GM12878 (cell line): ENCODE data around the gene CD164L2. TPM values are rescaled to one million over a fixed set of nuclear protein-coding genes. Genes with fewer than 3 reads are reported as not detected.

ENCODE experiments used
- CHD1 ChIP-seq: IDR thresholded peaks from 2 replicates; pipeline ENCODE4 v1.6.1; 2012; ENCODE audit warnings: low read depth, low read length, improper control_type of control experiment
- EZH2 ChIP-seq: IDR thresholded peaks from 2 replicates; pipeline ENCODE4 v1.6.1; 2012; ENCODE audit warnings: low read depth, mild to moderate bottlenecking, control low read depth, inconsistent platforms, low read length, borderline replicate concordance; ENCODE audit not compliant: control insufficient read depth
- KLF5 ChIP-seq: fragments of 450-650 bp; IDR thresholded peaks from 2 replicates; pipeline ENCODE4 v1.6.1; 2014; ENCODE audit warnings: mild to moderate bottlenecking; ENCODE audit not compliant: partially characterized antibody
- NRF1 ChIP-seq: conservative IDR thresholded peaks from 2 replicates; pipeline ENCODE4 v1.6.1; 2011; ENCODE audit warnings: mild to moderate bottlenecking, low read depth, low read length, improper control_type of control experiment
- PAX5 ChIP-seq: IDR thresholded peaks from 2 replicates; pipeline ENCODE4 v1.6.1; 2011; ENCODE audit warnings: low read depth, low read length, borderline replicate concordance
- SRF ChIP-seq, 2 experiments: IDR thresholded peaks; 2 replicates each; pipeline ENCODE4 v1.6.1; 2011; ENCODE audit warnings: low read depth in 2 of 2, low read length in 2 of 2, mild to moderate bottlenecking in 1 of 2, moderate library complexity in 1 of 2
- WRNIP1 ChIP-seq: IDR thresholded peaks from 2 replicates; pipeline ENCODE4 v1.6.1; 2011; ENCODE audit warnings: low read depth, low read length, improper control_type of control experiment, borderline replicate concordance
- YBX1 ChIP-seq: fragments of 450-650 bp; IDR thresholded peaks from 2 replicates; pipeline ENCODE4 v1.6.1; 2016; ENCODE audit warnings: antibody characterized with exemption
- polyA plus RNA-seq, 11 experiments: library from polyadenylated mRNA; depleted of rRNA in 4 of 11; unstranded in 6 of 11; stranded (reverse) in 5 of 11; fragments of >200 nt; fragmentation: Nextera tagmentation in 4 of 11; fragmentation: Illumina TruSeq in 1 of 11; extraction: Ambion mirVana in 4 of 11; extraction: Trizol in 1 of 11; gene quantifications; 1 replicate in 1 of 11; 2 replicates in 10 of 11; pipeline versions ENCODE4 v1.2.1 to v1.2.3, GENCODE V29; 2011 to 2016; ENCODE audit warnings: inconsistent platforms in 2 of 11, missing spikeins in 2 of 11, low read depth in 1 of 11
- total RNA-seq, 4 experiments: library from RNA; depleted of rRNA in 3 of 4; stranded (reverse); fragments of >200 nt in 3 of 4; fragmentation: Illumina TruSeq in 1 of 4; extraction: Trizol in 1 of 4; gene quantifications; 2 replicates each; pipeline versions ENCODE4 v1.2.1 to v1.2.3, GENCODE V29; 2013 to 2021
- TF ChIP-seq, protein P1 (sequence below): IDR thresholded peaks from 2 replicates; pipeline ENCODE4 v1.6.1; 2012; ENCODE audit warnings: mild to moderate bottlenecking, low read depth, low read length
- TF ChIP-seq, protein P2 (sequence below): fragments of 150-350 bp; IDR thresholded peaks from 2 replicates; pipeline ENCODE4 v1.6.1; 2014; ENCODE audit warnings: mild to moderate bottlenecking, low read depth, low read length
- TF ChIP-seq, protein P3 (sequence below): fragments of 450-650 bp; IDR thresholded peaks from 2 replicates; pipeline ENCODE4 v1.6.1; 2014; ENCODE audit warnings: mild to moderate bottlenecking
- TF ChIP-seq, protein P4 (sequence below): IDR thresholded peaks from 2 replicates; pipeline ENCODE4 v1.6.1; 2011; ENCODE audit warnings: borderline replicate concordance, low read depth, mild to moderate bottlenecking, moderate library complexity, low read length; ENCODE audit not compliant: insufficient read depth, poor library complexity, severe bottlenecking
- TF ChIP-seq, protein P5 (sequence below): fragments of 450-650 bp; formaldehyde crosslinking; IDR thresholded peaks from 2 replicates; pipeline ENCODE4 v1.5.0; 2022; ENCODE audit warnings: mild to moderate bottlenecking, missing genetic modification characterization
- TF ChIP-seq, protein P6 (sequence below): fragments of 450-650 bp; IDR thresholded peaks from 2 replicates; pipeline ENCODE4 v1.6.1; 2016; ENCODE audit warnings: mild to moderate bottlenecking

Gene CD164L2
- total and polyA plus RNA-seq, 10 of the 15 experiments (the other 5 are each of a cell fraction or from before 2014, with no cell fraction given) = not detected

DNA sequence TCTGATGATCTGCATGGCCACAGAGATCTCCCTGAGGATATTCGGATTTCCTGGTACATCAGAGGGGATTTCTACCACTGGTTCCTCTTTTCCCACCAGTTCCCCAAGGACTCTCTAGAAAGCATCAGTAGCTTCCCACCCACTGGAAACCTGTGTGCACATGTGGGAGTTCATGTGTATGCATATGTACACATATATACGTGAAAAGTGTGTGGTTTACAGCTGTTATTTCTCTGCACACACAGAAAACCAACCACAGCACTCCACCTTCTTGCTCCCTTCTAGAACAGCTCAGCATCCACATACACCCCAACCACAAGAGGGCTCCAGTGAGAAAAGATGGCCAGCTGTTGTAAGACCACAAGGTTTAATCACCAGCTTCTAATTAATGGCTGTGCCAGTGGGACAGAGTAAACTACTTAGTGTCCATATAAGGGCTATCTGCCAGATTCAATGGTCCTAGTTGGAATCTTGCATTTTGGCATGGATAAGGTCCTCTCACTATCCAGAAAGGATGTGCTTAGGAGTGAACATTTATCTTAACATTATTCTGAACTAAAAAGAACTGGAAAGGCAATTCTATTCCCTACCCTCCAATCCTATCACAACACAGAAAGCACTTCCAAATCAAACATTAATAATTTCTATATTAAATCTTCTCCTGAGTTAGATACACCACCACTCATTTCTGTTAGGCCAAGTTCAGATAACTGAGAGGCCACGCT, 33.4 kb upstream of the CD164L2 start (continued):
- TF ChIP-seq, protein P1, sequence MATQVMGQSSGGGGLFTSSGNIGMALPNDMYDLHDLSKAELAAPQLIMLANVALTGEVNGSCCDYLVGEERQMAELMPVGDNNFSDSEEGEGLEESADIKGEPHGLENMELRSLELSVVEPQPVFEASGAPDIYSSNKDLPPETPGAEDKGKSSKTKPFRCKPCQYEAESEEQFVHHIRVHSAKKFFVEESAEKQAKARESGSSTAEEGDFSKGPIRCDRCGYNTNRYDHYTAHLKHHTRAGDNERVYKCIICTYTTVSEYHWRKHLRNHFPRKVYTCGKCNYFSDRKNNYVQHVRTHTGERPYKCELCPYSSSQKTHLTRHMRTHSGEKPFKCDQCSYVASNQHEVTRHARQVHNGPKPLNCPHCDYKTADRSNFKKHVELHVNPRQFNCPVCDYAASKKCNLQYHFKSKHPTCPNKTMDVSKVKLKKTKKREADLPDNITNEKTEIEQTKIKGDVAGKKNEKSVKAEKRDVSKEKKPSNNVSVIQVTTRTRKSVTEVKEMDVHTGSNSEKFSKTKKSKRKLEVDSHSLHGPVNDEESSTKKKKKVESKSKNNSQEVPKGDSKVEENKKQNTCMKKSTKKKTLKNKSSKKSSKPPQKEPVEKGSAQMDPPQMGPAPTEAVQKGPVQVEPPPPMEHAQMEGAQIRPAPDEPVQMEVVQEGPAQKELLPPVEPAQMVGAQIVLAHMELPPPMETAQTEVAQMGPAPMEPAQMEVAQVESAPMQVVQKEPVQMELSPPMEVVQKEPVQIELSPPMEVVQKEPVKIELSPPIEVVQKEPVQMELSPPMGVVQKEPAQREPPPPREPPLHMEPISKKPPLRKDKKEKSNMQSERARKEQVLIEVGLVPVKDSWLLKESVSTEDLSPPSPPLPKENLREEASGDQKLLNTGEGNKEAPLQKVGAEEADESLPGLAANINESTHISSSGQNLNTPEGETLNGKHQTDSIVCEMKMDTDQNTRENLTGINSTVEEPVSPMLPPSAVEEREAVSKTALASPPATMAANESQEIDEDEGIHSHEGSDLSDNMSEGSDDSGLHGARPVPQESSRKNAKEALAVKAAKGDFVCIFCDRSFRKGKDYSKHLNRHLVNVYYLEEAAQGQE = no peak
- TF ChIP-seq PAX5 (no peak), EZH2 (no peak), CHD1 (no peak), NRF1 (no peak), KLF5 (peak; percentile 35), SRF (IDR thresholded peaks at IDR 0.05; ENCODE audit: low read depth in 2 of 2, low read length in 2 of 2) (no peak), YBX1 (no peak), WRNIP1 (no peak)
- TF ChIP-seq, protein P2, sequence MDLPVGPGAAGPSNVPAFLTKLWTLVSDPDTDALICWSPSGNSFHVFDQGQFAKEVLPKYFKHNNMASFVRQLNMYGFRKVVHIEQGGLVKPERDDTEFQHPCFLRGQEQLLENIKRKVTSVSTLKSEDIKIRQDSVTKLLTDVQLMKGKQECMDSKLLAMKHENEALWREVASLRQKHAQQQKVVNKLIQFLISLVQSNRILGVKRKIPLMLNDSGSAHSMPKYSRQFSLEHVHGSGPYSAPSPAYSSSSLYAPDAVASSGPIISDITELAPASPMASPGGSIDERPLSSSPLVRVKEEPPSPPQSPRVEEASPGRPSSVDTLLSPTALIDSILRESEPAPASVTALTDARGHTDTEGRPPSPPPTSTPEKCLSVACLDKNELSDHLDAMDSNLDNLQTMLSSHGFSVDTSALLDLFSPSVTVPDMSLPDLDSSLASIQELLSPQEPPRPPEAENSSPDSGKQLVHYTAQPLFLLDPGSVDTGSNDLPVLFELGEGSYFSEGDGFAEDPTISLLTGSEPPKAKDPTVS = no peak
- TF ChIP-seq, protein P3, sequence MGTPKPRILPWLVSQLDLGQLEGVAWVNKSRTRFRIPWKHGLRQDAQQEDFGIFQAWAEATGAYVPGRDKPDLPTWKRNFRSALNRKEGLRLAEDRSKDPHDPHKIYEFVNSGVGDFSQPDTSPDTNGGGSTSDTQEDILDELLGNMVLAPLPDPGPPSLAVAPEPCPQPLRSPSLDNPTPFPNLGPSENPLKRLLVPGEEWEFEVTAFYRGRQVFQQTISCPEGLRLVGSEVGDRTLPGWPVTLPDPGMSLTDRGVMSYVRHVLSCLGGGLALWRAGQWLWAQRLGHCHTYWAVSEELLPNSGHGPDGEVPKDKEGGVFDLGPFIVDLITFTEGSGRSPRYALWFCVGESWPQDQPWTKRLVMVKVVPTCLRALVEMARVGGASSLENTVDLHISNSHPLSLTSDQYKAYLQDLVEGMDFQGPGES = no peak
- TF ChIP-seq, protein P4, sequence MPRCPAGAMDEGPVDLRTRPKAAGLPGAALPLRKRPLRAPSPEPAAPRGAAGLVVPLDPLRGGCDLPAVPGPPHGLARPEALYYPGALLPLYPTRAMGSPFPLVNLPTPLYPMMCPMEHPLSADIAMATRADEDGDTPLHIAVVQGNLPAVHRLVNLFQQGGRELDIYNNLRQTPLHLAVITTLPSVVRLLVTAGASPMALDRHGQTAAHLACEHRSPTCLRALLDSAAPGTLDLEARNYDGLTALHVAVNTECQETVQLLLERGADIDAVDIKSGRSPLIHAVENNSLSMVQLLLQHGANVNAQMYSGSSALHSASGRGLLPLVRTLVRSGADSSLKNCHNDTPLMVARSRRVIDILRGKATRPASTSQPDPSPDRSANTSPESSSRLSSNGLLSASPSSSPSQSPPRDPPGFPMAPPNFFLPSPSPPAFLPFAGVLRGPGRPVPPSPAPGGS = peak; percentile 78
- TF ChIP-seq, protein P5, sequence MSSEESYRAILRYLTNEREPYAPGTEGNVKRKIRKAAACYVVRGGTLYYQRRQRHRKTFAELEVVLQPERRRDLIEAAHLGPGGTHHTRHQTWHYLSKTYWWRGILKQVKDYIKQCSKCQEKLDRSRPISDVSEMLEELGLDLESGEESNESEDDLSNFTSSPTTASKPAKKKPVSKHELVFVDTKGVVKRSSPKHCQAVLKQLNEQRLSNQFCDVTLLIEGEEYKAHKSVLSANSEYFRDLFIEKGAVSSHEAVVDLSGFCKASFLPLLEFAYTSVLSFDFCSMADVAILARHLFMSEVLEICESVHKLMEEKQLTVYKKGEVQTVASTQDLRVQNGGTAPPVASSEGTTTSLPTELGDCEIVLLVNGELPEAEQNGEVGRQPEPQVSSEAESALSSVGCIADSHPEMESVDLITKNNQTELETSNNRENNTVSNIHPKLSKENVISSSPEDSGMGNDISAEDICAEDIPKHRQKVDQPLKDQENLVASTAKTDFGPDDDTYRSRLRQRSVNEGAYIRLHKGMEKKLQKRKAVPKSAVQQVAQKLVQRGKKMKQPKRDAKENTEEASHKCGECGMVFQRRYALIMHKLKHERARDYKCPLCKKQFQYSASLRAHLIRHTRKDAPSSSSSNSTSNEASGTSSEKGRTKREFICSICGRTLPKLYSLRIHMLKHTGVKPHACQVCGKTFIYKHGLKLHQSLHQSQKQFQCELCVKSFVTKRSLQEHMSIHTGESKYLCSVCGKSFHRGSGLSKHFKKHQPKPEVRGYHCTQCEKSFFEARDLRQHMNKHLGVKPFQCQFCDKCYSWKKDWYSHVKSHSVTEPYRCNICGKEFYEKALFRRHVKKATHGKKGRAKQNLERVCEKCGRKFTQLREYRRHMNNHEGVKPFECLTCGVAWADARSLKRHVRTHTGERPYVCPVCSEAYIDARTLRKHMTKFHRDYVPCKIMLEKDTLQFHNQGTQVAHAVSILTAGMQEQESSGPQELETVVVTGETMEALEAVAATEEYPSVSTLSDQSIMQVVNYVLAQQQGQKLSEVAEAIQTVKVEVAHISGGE (CRISPR knock-in tag) = no peak
- TF ChIP-seq, protein P6, sequence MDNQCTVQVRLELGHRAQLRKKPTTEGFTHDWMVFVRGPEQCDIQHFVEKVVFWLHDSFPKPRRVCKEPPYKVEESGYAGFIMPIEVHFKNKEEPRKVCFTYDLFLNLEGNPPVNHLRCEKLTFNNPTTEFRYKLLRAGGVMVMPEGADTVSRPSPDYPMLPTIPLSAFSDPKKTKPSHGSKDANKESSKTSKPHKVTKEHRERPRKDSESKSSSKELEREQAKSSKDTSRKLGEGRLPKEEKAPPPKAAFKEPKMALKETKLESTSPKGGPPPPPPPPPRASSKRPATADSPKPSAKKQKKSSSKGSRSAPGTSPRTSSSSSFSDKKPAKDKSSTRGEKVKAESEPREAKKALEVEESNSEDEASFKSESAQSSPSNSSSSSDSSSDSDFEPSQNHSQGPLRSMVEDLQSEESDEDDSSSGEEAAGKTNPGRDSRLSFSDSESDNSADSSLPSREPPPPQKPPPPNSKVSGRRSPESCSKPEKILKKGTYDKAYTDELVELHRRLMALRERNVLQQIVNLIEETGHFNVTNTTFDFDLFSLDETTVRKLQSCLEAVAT = peak; percentile 65
